Hematopoietic multipotent progenitor cell treated with erythropoietin and hydrocortisone succinate and interleukin-3 and kit ligand, for 15 days (in vitro differentiated cells): ENCODE results near the gene CCSER2.
"Not testable (repeated sequence)": the region's sequence is repeated elsewhere in the genome, so short reads cannot be mapped to it uniquely, and the experiment has no call there.

Source experiments
- DNase-seq: peaks from one replicate; pipeline ENCODE4 v3.0.0-alpha.2; 2015; ENCODE audit warnings: low spot score

Gene CCSER2

DNA sequence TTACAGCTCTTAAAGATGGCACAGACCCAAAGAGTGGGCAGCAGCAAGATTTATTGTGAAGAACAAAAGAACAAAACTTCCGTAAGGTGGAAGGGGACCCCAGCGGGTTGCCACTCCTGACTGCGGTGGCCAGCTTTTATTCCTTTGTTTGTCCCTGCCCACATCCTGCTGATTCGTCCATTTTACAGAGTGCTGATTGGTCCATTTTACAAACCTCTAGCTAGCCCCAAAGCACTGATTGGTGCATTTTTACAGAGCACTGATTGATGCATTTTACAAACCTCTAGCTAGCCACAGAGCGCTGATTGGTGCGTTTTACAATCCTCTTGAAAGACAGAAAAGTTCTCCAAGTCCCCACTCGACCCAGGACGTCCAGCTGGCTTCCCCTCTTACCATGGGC lies 16.8 kb upstream of the CCSER2 start:
- no peak for DNase-seq

GRCh38 chr10:84312816-84313215 lies 15.6 kb upstream of the CCSER2 start:
- no peak for DNase-seq

DNA sequence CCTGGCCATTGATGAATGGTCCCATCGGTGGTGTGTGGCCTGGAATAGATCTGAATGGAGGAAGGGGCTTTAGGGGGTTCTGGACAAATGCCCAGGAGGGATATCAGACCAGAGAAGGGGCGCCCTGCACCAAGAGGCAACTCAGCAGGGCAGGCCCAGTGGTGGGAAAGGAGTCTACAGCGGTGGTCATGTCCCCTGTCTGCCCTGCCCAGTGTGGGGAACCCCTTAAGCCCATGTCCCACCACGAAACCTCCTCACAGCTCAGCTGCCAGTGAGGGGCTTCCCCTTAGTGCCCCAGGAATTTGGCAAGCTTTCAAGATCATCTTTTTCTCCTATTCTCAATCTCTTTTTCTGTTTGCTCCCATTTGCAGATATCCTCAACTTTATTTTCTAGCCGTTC lies 14.1 kb upstream of the CCSER2 start:
- no peak for DNase-seq

DNA sequence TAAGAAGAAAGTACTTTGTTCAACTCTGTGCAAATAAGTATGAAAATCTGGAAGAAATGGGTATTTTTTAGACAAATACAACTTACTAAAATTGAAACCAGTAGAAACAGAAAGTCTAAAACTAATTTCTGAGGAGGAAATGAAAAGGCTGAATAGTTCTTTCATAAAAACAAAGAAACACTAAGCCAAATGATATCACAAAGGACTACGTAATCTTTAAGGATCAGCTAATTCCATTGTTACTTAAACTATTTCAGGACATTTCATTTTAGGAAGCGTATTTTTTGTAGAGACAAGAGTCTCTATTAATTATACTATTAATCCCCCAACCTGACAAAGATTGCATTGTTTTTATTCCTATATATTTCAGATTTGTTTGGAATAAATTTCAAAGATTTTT lies 11.2 kb upstream of the CCSER2 start:
- DNase-seq = no peak

- DNase-seq = no peak
These were observed 6.5 kb upstream of the CCSER2 start for GRCh38 chr10:84321902-84322301.

DNA sequence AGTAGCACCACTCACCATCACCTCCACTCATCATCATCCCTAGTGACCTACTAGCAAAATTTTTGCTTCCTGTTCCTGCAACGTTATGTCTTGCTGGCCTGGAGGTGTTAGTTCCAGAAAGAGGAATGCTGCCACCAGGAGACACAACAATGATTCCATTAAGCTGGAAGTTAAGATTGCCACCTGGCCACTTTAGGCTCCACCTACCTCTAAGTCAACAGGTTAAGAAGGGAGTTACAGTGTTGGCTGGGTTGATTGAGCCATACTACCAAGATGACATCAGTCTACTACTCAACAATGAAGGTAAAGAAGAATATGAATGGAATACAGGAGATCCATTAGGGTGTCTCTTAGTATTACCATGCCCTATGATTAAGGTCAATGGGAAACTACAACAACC lies 4.8 kb upstream of the CCSER2 start:
- DNase-seq = not testable (repeated sequence)

DNA sequence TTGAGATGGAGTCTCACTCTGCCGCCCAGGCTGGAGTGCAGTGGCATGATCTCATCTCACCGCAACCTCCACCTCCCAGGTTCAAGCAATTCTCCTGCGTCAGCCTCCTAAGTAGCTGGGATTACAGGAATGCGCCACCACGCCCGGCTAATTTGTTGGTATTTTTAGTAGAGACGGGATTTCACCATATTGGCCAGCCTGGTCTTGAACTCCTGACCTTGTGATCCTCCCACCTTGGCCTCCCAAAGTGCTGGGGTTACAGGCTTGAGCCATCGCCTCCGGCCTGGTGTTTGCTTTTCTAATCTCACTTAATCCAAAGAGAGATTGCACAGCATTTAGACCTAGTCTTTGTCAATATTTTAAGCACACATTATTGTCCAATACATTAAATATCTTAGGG lies 1.4 kb upstream of the CCSER2 start:
- not testable (repeated sequence) for DNase-seq

- DNase-seq = no peak
These were observed 815 bp downstream of the CCSER2 start for GRCh38 chr10:84329196-84329611.

GRCh38 chr10:84329986-84330651 lies 1.7 kb downstream of the CCSER2 start:
- no peak for DNase-seq

GRCh38 chr10:84331091-84331490 lies 2.7 kb downstream of the CCSER2 start:
- DNase-seq = no peak

DNA sequence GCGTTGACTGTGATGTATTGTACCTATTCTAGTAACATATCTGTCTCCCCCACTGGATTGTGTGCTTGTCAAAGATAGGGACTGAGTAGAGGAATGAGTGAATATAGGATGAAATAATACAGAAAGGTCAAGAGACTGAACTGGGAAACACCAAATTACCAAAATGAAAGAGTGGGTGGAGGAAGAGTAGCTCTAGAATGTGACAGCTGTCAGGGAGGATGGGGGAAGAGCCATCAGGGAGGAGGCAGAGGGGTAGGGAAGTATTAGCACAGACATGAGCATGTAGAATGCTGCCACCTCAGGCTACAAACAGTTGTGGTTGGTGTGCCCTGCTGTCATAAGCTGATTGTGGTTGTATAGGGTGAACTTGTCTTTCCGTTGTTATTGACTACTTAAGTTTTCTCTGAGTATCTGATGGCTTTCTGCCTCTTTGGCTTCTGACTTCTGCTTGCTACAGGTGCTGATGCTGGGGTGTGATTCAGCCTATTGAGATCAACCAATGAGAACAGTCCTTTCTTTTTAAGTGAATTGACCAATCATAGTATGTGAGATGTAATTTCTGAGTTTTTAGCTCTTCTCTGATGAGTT lies 5.6 kb downstream of the CCSER2 start:
- no peak for DNase-seq

GRCh38 chr10:84334811-84335210 lies 6.4 kb downstream of the CCSER2 start:
- no peak for DNase-seq

GRCh38 chr10:84335516-84335915 lies 7.1 kb downstream of the CCSER2 start:
- DNase-seq = no peak

DNA sequence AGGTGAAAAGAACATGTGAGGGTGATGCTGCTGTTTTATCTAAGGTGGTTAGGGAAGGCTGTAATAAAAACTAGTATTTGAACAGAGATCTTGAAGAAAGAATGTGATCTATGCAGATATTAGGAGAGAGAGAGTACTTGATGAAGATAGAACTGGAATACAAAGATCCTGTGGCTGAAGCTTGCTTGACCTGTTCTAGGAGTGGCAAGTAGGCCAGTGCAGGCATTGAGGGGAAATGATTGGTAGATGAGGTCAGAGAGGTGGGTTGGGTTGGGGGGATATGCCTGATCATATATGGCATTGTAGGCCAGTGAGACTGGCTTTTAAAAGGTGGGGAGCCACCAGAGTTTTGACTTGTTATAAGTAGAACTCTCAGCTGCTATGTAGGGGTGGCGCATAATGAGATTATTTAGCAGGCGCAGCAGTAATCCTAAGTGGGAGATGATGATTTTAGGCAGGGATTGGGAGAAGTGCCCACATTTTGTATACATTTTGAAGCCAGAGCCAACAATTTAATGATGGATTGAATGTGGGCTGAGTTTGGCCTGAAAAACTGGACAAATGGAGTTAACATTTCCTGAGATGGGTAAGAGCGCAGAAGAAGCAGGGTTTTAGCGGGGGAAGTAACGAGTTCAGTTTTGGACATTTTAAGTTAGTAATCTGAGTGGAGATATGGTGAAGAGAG lies 8.2 kb downstream of the CCSER2 start:
- DNase-seq = no peak

DNA sequence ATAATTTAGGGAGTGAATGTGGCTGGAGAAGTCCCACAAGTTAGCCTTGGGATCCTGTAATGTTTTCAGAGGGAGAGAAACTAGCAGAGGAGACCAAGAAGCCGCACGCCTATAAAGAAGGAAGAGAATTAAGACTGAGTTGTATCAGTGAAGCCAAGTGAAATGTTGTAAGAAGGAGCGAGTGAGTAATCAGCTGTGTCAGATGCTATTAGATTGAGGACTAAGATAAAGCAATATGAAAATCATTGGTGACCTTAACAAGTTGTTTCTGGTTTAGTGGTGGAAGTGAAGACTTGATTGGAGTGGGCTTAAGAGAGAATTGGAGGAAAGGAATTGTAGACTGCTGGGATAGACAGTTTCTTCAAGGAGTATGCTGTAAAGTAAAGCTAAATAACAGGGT lies 8.8 kb downstream of the CCSER2 start:
- DNase-seq = no peak

DNA sequence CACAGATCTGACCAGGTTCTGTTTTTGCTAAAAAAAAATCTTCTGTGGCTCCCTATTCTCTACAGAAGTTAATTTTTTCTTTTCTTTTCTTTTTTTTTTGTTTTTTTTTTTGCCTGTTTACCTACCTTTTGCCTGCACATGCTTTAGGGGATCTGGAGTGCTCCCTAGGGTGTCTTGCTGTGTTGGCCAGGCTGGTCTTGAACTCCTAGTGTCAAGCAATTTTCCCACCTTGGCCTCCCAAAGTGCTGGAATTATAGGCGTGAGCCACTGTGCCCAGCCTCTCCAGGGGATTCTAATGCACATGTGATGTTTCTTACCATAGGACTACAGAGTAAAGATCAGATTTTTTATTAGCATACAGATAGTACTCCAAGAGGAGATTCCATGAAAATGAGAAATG lies 10.6 kb downstream of the CCSER2 start:
- DNase-seq = no peak

DNA sequence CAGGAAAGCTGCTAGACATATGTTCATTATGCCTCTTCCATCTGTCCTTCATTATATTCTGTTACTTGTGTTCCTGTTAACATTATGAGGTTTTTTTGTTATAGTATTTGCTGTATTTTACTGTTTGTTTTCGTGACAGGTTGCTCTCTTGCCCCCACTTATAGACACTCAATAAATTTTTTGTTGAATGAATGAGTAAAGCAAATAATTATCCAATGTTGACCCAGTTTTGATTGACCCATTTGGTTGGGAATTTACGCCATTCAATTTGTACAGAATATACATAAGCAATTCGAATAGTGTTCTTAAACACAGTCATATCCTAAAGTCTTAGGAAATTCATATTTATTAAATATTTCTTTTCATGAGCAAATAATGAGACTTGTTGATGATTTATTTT lies 11.8 kb downstream of the CCSER2 start:
- no peak for DNase-seq

DNA sequence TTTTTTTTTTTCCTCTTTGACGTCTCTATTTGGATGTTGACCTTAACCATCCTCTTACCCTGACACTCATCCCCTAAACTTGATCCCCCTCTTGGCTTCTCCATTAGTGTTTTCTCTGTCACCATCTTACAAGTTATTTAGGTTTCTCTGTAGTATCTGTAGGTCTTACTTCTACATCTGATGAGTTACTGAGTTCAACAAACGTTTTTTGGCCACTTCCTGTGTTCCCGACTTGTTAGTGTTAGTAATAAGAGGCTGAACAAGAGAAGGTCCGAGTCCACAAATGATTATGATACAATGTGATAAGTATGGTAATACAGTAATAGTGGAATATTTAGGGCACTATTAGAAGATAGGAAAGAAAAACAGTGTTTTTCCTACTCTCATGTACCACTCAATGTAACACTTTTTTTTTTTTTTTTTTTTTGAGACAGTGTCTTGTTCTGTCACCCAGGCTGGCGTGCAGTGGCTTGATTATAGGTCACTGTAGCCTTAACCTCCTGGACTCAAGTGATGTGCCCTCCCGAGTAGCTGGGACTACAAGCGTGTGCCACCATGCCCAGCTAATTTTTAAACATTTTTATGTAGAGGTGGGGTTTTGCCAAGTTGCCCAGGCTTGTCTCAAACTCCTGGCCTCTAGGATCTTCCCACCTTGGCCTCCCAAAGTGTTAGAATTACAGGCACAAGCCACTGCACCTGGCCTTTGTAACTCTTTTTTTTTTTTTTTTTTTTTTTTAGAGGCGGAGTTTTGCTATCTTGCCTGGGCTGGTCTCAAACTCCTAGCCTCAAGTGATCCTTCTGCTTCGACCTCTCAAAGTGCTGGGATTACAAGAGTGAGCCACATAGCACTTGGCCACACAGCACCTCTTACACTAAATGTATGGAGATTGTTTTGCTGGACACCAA lies 12.5 kb downstream of the CCSER2 start:
- DNase-seq = no peak

DNA sequence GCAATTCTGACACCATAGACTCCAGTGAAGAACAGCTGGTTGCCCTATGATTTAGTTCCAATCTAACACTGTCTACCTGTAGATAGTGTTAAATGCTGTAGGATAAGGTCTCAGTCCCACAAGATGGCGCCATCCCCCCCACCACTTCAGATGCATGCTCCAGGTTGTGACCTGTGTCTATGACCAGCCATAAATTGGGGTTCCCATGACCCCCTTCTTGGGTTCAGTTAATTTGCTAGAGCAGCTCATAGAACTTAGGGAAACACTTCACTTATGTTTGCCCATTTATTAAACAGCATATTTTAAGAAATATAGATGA lies 13.1 kb downstream of the CCSER2 start:
- no peak for DNase-seq

DNA sequence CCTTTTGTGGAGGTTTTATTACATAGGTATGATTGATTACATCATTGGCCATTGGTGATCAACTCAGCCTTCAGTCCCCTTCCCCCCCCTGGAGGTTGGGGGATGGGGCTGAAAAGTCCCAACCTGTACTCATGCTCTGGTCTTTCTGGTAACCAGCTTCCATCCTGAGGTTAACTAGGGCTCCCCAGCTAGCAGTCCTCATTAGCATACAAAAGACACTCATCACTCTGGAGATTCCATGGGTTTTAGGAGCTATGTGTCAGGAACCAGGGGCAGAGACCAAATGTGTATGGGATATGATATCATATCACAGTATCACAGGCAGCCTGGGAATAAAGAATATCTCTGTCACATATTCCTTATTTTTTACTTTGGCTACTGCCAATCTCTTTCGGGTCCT lies 13.6 kb downstream of the CCSER2 start:
- no peak for DNase-seq

- DNase-seq = no peak
These were observed 14.2 kb downstream of the CCSER2 start for GRCh38 chr10:84342584-84342983.

DNA sequence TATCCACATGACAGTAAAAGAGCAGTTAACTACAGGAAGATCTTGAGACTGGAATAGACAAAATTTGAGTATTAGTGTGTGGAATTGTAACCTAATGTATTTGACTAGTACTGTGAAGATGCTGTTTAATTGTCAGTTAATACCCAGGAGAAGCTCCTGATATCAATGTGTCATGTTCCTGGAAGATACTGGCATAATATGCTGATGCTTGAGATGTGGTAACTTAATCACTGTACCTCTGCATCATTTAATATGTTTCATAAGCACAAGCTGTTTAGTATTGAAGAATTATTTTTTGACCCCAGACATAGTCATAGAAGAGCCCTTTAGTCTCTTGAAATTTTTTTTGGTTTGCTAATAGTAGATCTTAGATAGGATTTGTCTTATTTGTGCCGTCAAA lies 15.4 kb downstream of the CCSER2 start:
- DNase-seq = no peak

DNA sequence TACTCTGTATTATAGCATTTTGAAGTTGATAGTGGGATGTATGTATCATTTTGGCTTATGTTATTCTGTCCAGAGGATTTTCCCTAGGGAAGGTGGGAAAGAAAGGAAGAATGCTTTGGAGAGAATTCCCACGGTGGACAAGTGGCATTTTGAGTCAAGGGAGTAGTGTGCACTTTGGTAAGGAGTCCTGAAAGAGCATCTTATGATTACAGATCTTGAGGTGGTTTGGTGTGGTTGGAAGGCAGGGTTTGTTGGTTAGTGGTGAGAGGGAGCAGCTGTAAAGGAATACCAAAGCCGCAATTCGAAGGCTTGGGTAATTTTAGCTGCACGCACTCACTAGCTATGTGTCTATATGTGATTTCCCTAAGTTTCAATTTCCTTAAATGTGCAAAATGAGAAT lies 16.1 kb downstream of the CCSER2 start:
- no peak for DNase-seq
